Cardiac muscle cell (in vitro differentiated cells and primary cell): ENCODE results near the gene CXCL16. TPM values are rescaled to one million over a fixed set of nuclear protein-coding genes. Genes with fewer than 3 reads are reported as not detected.

Experiments used
- DNase-seq, 2 donors: peaks; one replicate each; pipeline versions ENCODE4 v3.0.0 to v3.0.0-alpha.2; 2010 to 2017; ENCODE audit warnings: low read depth in 1 of 2, low spot score in 1 of 2
- H3K27ac ChIP-seq: fragments of 200-600 bp; sonication (generic); 2 replicates; pipeline ENCODE4 v1.5.1; 2016
- H3K27me3 ChIP-seq: fragments of 200-600 bp; sonication (generic); 2 replicates; pipeline ENCODE4 v1.6.0; 2016; ENCODE audit warnings: control low read depth
- H3K36me3 ChIP-seq: fragments of 200-600 bp; sonication (generic); 2 replicates; pipeline ENCODE4 v1.5.1; 2016; ENCODE audit warnings: control low read depth
- H3K4me1 ChIP-seq: fragments of 200-600 bp; sonication (generic); 2 replicates; pipeline ENCODE4 v1.8.1; 2017; ENCODE audit warnings: low read depth, mild to moderate bottlenecking, mixed run types
- H3K4me3 ChIP-seq: fragments of 200-600 bp; sonication (generic); 2 replicates; pipeline ENCODE4 v1.5.1; 2016; ENCODE audit warnings: mild to moderate bottlenecking
- H3K9me3 ChIP-seq: fragments of 200-600 bp; sonication (generic); 2 replicates; pipeline ENCODE4 v1.5.1; 2017; ENCODE audit warnings: low read depth, mild to moderate bottlenecking, control low read depth
- CTCF ChIP-seq: IDR thresholded peaks from 2 replicates; pipeline ENCODE4 v1.5.1; 2012; ENCODE audit warnings: low read depth, mild to moderate bottlenecking, low read length
- polyA plus RNA-seq: library from polyadenylated mRNA; unstranded; fragments of >200 nt; fragmentation: Nextera tagmentation; extraction: Ambion mirVana; gene quantifications from 2 replicates; pipeline ENCODE4 v1.2.1, GENCODE V29; 2016
- total RNA-seq: library from RNA; depleted of rRNA; stranded (reverse); fragments of >200 nt; gene quantifications from 2 replicates; pipeline ENCODE4 v1.2.3, GENCODE V29; 2016

The CXCL16 gene
- total and polyA plus RNA-seq, 2 experiments from 2014 or later = 0.66 to 0.89 TPM

DNA sequence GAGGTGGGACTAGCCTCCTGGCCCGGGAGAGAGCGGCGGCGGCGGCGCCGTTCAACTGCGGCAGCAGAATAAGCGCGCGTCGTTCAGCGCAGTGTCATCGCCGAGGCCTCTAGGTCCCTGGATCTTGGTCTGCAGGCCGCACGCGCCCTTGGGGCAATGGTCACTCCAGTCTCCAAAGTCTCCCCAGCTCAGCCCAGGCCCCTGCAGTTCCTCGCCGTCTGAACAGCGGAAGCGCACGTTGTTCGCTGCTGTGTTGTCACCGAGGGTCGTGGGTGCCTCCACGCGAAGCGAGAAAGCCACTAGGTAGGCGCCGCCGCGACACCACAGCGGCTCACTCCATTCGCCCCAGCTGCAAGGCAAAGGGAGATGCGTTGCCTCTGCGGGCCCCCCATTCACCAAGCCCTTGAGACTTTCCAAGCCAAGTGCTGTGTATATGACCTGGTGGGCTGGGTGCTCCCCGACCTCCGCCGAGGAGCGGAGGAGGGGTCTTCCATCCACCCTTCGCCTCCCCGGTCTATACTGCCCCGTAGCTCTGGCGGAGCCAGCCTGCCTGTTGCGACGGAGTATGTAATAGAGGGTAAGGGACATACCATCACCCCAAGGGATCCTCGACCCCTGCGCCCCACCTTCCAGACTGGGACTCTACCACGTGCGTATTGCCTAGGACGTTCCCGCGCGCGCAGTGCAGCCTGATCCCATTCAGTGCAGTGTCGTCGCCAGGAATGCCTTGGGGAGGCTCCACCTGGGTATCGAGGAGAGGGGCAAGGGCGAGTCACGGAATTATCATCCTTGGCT is 45.8 kb upstream of the CXCL16 start:
- Histone ChIP-seq H3K27me3 (peaks cover 20% of the 10 kb centered on the region), H3K27ac (no peak overlapping the region), H3K36me3 (no peaks in the 10 kb centered on the region), H3K9me3 (no peaks in the 10 kb centered on the region), H3K4me3 (no peak overlapping the region), H3K4me1 (no peaks in the 10 kb centered on the region)
- DNase-seq = peak in 1 of 2 donors; percentile 4
- no peak for TF ChIP-seq CTCF

GRCh38 chr17:4782652-4783051 is 42.9 kb upstream of the CXCL16 start:
- Histone ChIP-seq H3K36me3 (no peaks in the 10 kb centered on the region), H3K4me3 (no peak overlapping the region), H3K4me1 (no peaks in the 10 kb centered on the region), H3K27me3 (peaks cover 20% of the 10 kb centered on the region), H3K27ac (no peak overlapping the region), H3K9me3 (no peaks in the 10 kb centered on the region)
- TF ChIP-seq CTCF = no peak
- DNase-seq = no peak

DNA sequence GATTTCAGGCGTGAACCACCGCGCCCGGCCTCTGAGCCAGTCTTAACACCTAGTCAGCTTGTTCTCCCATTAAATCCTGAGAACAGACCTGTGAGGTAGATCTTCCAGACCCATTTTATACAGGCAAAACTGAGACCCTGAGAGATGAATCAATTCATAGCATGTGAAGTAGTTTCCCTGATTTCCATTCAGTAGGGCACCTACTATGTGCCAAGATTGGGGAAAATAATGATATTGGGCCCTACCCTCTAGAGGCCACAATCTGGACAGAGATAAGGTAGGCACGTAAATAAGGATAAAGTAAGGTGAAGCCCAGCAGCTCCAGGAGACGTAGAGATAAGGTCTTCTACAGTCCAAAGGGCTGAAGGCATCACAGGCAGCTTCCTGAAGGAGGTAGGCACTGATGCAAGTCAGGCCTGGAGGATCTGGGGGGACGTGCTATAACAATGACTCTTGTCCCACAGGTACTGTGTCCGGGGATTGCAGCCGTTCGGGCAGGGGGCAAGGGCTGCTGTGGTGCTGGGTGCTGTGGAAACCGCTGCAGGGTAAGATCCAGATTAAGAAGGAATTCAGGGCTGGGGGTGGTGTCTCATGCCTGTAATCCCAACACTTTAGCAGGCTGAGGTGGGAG is 40.7 kb upstream of the CXCL16 start:
- H3K27me3 ChIP-seq = peaks cover 10% of the 10 kb centered on the region

GRCh38 chr17:4777969-4778760 is 38.4 kb upstream of the CXCL16 start:
- no peak for TF ChIP-seq CTCF
- H3K4me1 ChIP-seq = no peaks in the 10 kb centered on the region
- H3K36me3 ChIP-seq = no peaks in the 10 kb centered on the region
- H3K9me3 ChIP-seq = no peaks in the 10 kb centered on the region
- DNase-seq = peak in 1 of 2 donors; percentile 27
- H3K27me3 ChIP-seq = peaks cover 9% of the 10 kb centered on the region
- no peak overlapping the region for H3K27ac ChIP-seq
- H3K4me3 ChIP-seq = no peak overlapping the region

More for the DNA sequence above, 40.7 kb upstream of the CXCL16 start:
- no peak overlapping the region for H3K4me3 ChIP-seq
- H3K9me3 ChIP-seq = no peaks in the 10 kb centered on the region
- no peaks in the 10 kb centered on the region for H3K36me3 ChIP-seq
- H3K27ac ChIP-seq = no peak overlapping the region
- no peak for DNase-seq
- no peaks in the 10 kb centered on the region for H3K4me1 ChIP-seq
- no peak for TF ChIP-seq CTCF

GRCh38 chr17:4772235-4772613 is 32.5 kb upstream of the CXCL16 start:
- Histone ChIP-seq H3K27ac (no peak overlapping the region), H3K4me1 (no peaks in the 10 kb centered on the region), H3K36me3 (no peaks in the 10 kb centered on the region), H3K27me3 (no peaks in the 10 kb centered on the region), H3K9me3 (no peaks in the 10 kb centered on the region), H3K4me3 (no peak overlapping the region)
- no peak for DNase-seq
- no peak for TF ChIP-seq CTCF
